LNCaP clone FGC (cell line): Measurements from ENCODE around the gene ZNF263.
"Not testable (repeated sequence)": the region's sequence is repeated elsewhere in the genome, so short reads cannot be mapped to it uniquely, and the experiment has no call there.

Experiments
- DNase-seq: peaks from one replicate; pipeline ENCODE4 v3.0.0-alpha.2; 2011; ENCODE audit warnings: low read depth
- H3K4me3 ChIP-seq: 2 replicates; pipeline ENCODE4 v1.5.1; 2011; ENCODE audit warnings: mild to moderate bottlenecking, low read depth, low read length, control low read depth
- CTCF ChIP-seq: IDR thresholded peaks from 2 replicates; pipeline ENCODE4 v1.5.1; 2012; ENCODE audit warnings: mild to moderate bottlenecking; ENCODE audit not compliant: control insufficient read depth, insufficient read depth; ENCODE audit errors: extremely low read depth

The ZNF263 gene

DNA sequence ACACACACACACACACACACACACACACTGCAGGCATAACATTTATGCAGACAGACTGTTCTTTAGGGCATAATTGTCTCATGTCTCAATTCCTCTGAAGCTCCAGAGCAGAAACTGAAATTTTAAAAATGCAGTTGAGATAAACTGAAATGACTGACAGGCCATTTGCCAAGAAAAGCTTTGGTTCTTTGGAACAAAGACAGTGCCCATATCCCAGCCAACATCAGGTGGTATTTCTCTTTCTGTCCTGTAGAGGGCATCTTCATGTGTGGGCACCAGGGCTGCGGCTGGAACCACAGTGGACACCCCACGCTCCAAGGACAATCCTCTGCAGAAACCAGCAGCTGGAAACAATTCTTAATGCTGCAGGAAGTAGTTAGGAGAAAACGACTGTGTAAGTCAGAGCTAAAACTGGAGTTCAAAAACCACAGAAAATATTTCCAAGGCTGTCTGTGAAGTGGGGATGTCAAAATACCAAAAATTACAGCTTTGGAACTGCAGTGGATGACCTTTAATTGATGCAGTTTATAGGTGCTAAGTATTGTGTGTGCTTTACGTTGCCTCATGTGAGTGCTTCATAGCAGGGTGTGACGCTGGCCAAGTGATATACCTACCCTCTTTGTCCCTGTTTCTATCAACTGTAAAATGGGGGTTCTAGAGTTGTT, 16.3 kb upstream of the ZNF263 start:
- TF ChIP-seq CTCF, result peak; percentile 59
- no peak for DNase-seq

DNA sequence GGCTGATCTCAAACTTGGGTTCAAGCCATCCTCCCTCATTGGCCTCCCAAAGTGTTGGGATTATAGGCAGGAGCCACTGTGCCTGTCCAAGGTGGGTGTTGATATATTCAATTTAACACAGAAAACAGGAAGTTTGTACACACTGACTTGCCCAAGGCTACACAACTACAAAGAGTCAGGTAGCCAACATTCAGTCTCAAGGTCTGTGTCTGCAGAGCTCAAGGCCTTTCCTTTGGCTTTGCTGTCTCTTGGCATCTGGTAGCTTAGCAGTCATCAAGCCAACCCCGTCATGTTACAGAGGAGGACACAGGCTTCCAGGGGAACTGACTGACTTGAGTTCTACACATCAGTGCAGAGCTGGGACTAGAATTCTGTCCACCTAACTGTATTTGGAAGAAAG, 15.0 kb upstream of the ZNF263 start:
- no peak for DNase-seq
- no peak for TF ChIP-seq CTCF

More for the DNA sequence above, 16.3 kb upstream of the ZNF263 start:
- H3K4me3 ChIP-seq, result no peak overlapping the region

GRCh38 chr16:3270718-3271117, 12.6 kb upstream of the ZNF263 start:
- H3K4me3 ChIP-seq, DNase-seq: not testable (repeated sequence)

More for the DNA sequence above, 15.0 kb upstream of the ZNF263 start:
- no peak overlapping the region for H3K4me3 ChIP-seq

DNA sequence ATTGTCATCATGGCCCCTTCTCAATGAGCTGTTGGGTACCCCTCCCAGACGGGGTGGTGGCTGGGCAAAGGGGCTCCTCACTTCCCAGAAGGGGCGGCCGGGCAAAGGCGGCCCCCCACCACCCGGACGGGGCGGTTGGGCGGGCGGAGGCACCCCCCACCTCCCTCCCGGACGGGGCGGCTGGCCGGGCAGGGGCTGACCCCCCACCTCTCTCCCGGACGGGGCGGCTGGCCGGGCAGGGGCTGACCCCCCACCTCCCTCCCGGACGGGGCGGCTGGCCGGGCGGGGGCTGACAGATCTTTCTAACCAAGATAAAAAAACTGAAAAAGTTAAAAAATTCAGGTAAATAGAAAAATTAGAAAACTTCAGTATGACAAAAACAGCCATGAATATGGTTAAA, 12.0 kb upstream of the ZNF263 start:
- DNase-seq, H3K4me3 ChIP-seq: not testable (repeated sequence)

DNA sequence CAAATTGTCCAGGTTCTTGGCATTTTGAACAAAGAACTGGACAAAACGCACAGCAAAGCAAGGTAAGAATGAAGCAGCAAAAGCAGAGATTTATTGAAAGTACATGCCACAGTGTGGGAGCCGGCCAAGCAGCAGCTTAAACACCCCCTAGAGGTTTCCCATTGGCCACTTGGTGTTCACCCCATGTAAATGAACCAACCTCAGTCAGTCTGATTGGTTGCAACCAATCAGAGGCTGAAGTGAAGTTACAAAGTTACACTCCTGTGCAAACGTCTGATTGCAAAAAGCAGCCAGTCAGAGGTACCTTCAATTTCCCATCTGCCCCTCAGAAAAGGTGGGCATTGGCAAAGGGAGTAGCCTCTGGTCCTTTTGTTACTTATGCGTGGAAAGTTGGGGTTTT, 8.8 kb upstream of the ZNF263 start:
- DNase-seq, result no peak
- TF ChIP-seq CTCF, result no peak
- H3K4me3 ChIP-seq, result no peak overlapping the region

DNA sequence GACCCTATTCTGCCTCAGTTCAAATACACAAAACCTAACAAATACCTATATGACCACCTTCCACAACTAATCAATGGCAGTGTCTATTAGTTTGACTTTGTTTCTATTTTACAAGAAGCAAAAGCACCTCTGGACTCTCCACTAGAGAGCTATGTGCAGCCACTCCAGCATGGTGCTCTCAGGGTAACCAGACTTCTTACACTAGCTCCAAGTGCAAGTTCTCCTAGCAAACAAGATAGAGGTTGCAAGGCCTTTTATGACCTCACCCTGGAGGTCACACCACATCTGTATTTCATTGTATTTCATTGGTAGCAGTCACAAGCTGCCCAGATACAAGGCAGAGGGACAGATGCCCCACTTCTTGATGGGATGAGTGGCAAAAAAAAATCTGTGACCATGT, 8.3 kb upstream of the ZNF263 start:
- TF ChIP-seq CTCF, result no peak
- no peak overlapping the region for H3K4me3 ChIP-seq
- no peak for DNase-seq

DNA sequence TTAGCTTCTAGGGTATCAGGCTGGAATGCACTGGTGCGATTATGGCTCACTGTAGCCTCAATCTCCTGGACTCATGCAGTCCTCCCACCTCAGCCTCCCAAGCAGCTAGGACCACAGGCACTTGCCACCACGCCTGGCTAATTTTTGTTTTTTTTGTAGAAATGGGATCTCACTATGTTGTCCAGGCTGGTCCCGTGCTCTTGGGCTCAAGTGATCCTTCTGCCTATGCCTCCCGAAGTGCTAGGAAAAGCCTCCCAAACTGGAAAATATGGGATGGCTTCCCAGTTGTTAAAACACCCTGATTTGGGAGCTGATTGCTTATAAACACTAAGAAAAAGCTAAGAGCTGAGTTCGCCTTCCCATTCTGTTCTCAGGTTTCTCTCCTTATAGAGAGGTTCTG, 6.6 kb upstream of the ZNF263 start:
- no peak for TF ChIP-seq CTCF
- DNase-seq, result no peak
- H3K4me3 ChIP-seq, result no peak overlapping the region

DNA sequence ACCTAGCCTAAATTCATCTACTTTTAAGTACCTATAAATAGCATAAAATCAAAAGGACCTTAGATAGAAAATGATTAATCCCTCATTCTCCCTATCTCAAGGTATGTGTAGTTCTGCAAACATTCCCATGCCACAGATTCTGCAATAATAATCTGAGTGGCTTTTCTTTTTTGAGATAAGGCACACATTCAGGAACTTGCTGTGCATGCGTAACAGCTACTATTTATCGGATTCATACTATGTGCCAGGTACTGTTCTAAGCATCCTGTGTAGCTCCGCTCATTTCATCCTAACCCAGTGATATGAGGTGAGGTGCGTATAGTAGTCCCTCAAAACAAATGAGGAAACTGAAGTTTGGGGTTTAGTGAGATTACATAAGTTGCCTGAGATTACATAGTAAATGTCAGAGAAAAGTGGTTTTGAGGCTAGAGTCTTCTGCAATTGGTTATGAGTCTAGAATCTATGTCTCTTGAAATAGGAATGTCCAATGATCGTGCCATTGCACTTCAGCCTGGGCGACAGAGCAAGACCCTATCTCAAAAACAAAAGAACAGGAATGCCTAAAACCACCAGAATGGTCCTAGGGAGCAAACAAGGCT, 2.0 kb upstream of the ZNF263 start:
- no peak overlapping the region; the same call in 1 of the 2 replicates for H3K4me3 ChIP-seq
- DNase-seq, result no peak
- no peak for TF ChIP-seq CTCF
